ENCODE measurements around the gene SNRPB2. TPM values are rescaled to one million over a fixed set of nuclear protein-coding genes. Genes with fewer than 3 reads are reported as not detected.

SNRPB2 gene
- total and polyA plus RNA-seq, 9 of the 15 experiments (the other 6 are each of a cell fraction or from before 2014, with no cell fraction given) = 40.0 to 131 (median 89.4) TPM

GRCh38 chr20:16689906-16690305 is 39.9 kb upstream of the SNRPB2 start:
- intact Hi-C loops (cut with micrococcal nuclease) (no loop called here), in situ Hi-C loops (cut with MboI) (no loop called here)
- no peak overlapping the region for H3K9ac ChIP-seq (ENCODE audit: insufficient read depth in 1 of 2, low read depth in 2 of 2, low read length in 2 of 2)
- no peaks in the 10 kb centered on the region for H3K36me3 ChIP-seq (ENCODE audit: control insufficient read depth, insufficient read depth, low read length)
- ChIA-PET CTCF (ENCODE audit: low intra/inter-chr PET ratio) (no interaction called here), POLR2A (interaction anchor here (0.6 kb wide), 1 partner anchor 31 kb away, joined by 4 read pairs; no protein-coding TSS in a partner anchor)
- H4K20me1 ChIP-seq (replicated peaks; ENCODE audit: control insufficient read depth, insufficient read depth, low read length) = no peaks in the 10 kb centered on the region
- no peaks in the 10 kb centered on the region for H3K27me3 ChIP-seq (ENCODE audit: control insufficient read depth in 2 of 2, insufficient read depth in 2 of 2, low read length in 2 of 2)
- no peaks in the 10 kb centered on the region for H3K4me1 ChIP-seq (replicated peaks in 1 of 2; ENCODE audit: control insufficient read depth in 2 of 2, insufficient read depth in 2 of 2, low read length in 2 of 2)
- ATAC-seq (no peak), DNase-seq (ENCODE audit: extremely low read depth in 1 of 4, low spot score in 3 of 4) (no peak), FAIRE-seq (no peak)
- no peak for TF ChIP-seq KAT2B (IDR thresholded peaks at IDR 0.05; ENCODE audit: low read depth, low read length)
- no peak for TF ChIP-seq ZSCAN29 (IDR thresholded peaks at IDR 0.05)
- no peak for TF ChIP-seq YBX1 (IDR thresholded peaks at IDR 0.05)
- no peak for TF ChIP-seq PBX2 (CRISPR knock-in tag; IDR thresholded peaks at IDR 0.05; ENCODE audit: low read depth)
- no peak for TF ChIP-seq PBX2 (tag; conservative IDR thresholded peaks at IDR 0.05; ENCODE audit: low read depth)
- TF ChIP-seq E2F4 (CRISPR knock-in tag; IDR thresholded peaks at IDR 0.05; ENCODE audit: low read depth) = no peak
- no peak for TF ChIP-seq CTCFL (IDR thresholded peaks at IDR 0.05; ENCODE audit: borderline replicate concordance, insufficient read depth, low read depth, low read length, poor library complexity, severe bottlenecking)
- TF ChIP-seq SAP30 (IDR thresholded peaks at IDR 0.05; ENCODE audit: borderline replicate concordance, insufficient read depth, low read depth, low read length, poor library complexity, severe bottlenecking) = no peak
- H3K9me3 ChIP-seq (replicated peaks; ENCODE audit: control insufficient read depth, insufficient read depth, low read depth, low read length) = no peaks in the 10 kb centered on the region
- no peaks in the 10 kb centered on the region for H3K79me2 ChIP-seq (ENCODE audit: control insufficient read depth, insufficient read depth, low read length)
- 6% methylated on average over 2 of the region's 3 CpGs for WGBS (ENCODE audit: insufficient coverage, low coverage, missing lambda C conversion rate)
- H3K27ac ChIP-seq (ENCODE audit: extremely low read depth, low read depth, low read length) = no peak overlapping the region
- BruUV-seq (replicated peaks) = no TSS peak
- H3K4me3 ChIP-seq = no peak overlapping the region
- H3K4me2 ChIP-seq (ENCODE audit: insufficient read depth, low read length) = no peak overlapping the region
- no peak overlapping the region for H2AFZ ChIP-seq (ENCODE audit: low read depth, low read length)
- no peaks in the 10 kb centered on the region for H3K9me1 ChIP-seq (ENCODE audit: control insufficient read depth, insufficient read depth, low read length)

Measured in K562 (cell line).